Measurements from ENCODE around the gene SULT1C3.

DNA sequence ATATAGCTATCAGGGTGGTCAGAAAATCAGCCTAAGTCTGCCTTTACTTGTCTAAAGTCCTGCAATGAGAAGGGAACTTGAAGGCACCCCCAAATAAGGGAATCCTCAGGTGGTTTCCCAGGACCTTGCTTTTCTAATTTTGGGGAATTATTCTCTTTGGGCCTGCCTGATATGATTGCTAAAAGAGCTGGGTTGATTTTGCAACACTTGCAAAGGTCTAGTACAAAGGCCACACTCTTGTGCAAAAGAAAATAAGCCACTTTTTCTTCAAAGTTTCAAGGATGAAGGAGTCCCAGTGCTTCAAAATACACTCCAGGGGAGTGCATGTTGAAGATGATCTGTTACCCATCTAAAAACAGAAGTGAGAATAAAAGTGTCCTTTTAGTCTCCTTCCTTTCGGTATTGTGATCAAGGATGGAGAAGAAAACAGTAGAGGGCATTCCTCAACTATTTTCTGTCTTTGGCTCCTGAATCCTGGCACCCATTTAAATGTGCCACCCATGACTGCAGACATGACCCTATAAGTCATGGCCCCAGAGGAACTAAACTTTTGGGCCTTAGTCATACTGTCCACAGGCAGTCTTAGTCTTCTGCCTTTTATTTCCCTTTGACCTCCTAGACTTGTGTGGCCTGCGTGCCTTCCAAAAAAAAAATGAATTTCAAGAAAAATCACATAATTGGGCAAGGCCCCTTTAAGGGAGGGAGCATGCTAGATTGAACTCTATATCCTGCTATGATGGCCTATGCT lies 5.1 kb downstream of the SULT1C3 start:
- TF ChIP-seq, protein P1, sequence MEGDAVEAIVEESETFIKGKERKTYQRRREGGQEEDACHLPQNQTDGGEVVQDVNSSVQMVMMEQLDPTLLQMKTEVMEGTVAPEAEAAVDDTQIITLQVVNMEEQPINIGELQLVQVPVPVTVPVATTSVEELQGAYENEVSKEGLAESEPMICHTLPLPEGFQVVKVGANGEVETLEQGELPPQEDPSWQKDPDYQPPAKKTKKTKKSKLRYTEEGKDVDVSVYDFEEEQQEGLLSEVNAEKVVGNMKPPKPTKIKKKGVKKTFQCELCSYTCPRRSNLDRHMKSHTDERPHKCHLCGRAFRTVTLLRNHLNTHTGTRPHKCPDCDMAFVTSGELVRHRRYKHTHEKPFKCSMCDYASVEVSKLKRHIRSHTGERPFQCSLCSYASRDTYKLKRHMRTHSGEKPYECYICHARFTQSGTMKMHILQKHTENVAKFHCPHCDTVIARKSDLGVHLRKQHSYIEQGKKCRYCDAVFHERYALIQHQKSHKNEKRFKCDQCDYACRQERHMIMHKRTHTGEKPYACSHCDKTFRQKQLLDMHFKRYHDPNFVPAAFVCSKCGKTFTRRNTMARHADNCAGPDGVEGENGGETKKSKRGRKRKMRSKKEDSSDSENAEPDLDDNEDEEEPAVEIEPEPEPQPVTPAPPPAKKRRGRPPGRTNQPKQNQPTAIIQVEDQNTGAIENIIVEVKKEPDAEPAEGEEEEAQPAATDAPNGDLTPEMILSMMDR (IDR thresholded peaks at IDR 0.05; ENCODE audit: low read length): no peak
- no peak for TF ChIP-seq EZH2 (IDR thresholded peaks at IDR 0.05; ENCODE audit: borderline replicate concordance, low read length)
